ENCODE results near the gene IFNL1. TPM values are rescaled to one million over a fixed set of nuclear protein-coding genes. Genes with fewer than 3 reads are reported as not detected.
"Not testable (repeated sequence)": the region's sequence is repeated elsewhere in the genome, so short reads cannot be mapped to it uniquely, and the experiment has no call there.

IFNL1 gene
- total RNA-seq, 1 experiment from 2014 or later = not detected

- no peak for DNase-seq (ENCODE audit: low spot score)
Observed at GRCh38 chr19:39308531-39309304, 12.5 kb downstream of the IFNL1 start.

GRCh38 chr19:39309305-39309670 lies 13.1 kb downstream of the IFNL1 start:
- DNase-seq (ENCODE audit: low spot score) = not testable (repeated sequence)

- DNase-seq (ENCODE audit: low spot score) = no peak
Observed at GRCh38 chr19:39310558-39311311, 14.5 kb downstream of the IFNL1 start.

- no peak for DNase-seq (ENCODE audit: low spot score)
Observed at GRCh38 chr19:39314016-39314728, 18.0 kb downstream of the IFNL1 start.

- DNase-seq (ENCODE audit: low spot score) = no peak
Observed at GRCh38 chr19:39315933-39316332, 19.7 kb downstream of the IFNL1 start.

- no peak for DNase-seq (ENCODE audit: low spot score)
Observed at GRCh38 chr19:39316627-39317321, 20.6 kb downstream of the IFNL1 start.

GRCh38 chr19:39317476-39317875 lies 21.3 kb downstream of the IFNL1 start:
- DNase-seq (ENCODE audit: low spot score) = no peak

GRCh38 chr19:39318071-39318470 lies 21.9 kb downstream of the IFNL1 start:
- DNase-seq (ENCODE audit: low spot score) = no peak

GRCh38 chr19:39318690-39319089 lies 22.5 kb downstream of the IFNL1 start:
- no peak for DNase-seq (ENCODE audit: low spot score)

- DNase-seq (ENCODE audit: low spot score) = no peak
Observed at GRCh38 chr19:39319098-39319891, 23.1 kb downstream of the IFNL1 start.

GRCh38 chr19:39319892-39320248 lies 23.7 kb downstream of the IFNL1 start:
- DNase-seq (ENCODE audit: low spot score) = no peak

GRCh38 chr19:39321117-39321831 lies 25.1 kb downstream of the IFNL1 start:
- DNase-seq (ENCODE audit: low spot score) = no peak

- no peak for DNase-seq (ENCODE audit: low spot score)
Observed at GRCh38 chr19:39321832-39322176, 25.6 kb downstream of the IFNL1 start.

GRCh38 chr19:39324242-39324842 lies 28.1 kb downstream of the IFNL1 start:
- no peak for DNase-seq (ENCODE audit: low spot score)

GRCh38 chr19:39325778-39326665 lies 29.8 kb downstream of the IFNL1 start:
- peak; percentile 36 for DNase-seq (ENCODE audit: low spot score)

- no peak for DNase-seq (ENCODE audit: low spot score)
Observed at GRCh38 chr19:39327363-39328045, 31.3 kb downstream of the IFNL1 start.

GRCh38 chr19:39328046-39328705 lies 32.0 kb downstream of the IFNL1 start:
- peak; percentile 72 for DNase-seq (ENCODE audit: low spot score)

- DNase-seq (ENCODE audit: low spot score) = no peak
Observed at GRCh38 chr19:39329948-39330347, 33.7 kb downstream of the IFNL1 start.

All from H4 (cell line).